Measurements from ENCODE around the gene KRT7. TPM values are rescaled to one million over a fixed set of nuclear protein-coding genes. Genes with fewer than 3 reads are reported as not detected.
"Not testable (repeated sequence)": the region's sequence is repeated elsewhere in the genome, so short reads cannot be mapped to it uniquely, and the experiment has no call there.

The KRT7 gene
- total RNA-seq, 1 experiment from 2014 or later, result 0.40 TPM

DNA sequence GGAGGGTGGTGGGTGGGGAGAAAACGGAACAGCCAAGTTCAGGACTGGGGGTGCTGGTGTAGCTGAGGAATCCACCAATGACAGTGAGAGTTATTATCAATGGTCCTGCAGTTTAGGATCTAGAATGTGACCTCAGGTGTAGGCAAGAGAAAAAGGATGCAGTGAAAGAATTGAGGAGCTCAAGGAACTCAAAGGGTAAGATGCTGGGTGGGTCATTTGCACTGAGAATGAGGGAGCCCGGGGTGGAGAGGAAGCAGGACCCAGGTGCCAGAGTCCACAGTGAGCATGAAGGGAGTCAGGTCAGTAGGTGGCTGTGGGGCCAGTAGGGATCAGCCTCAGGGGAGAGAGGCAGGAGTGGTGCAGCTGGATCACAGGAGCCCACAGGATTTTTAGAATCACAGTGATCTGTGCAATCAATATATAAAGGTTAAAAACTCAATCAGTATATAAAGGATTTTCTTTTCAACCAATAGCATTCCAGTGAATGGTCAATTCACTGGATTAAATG is 3.2 kb upstream of the KRT7 start:
- DNase-seq (ENCODE audit: low read depth), result no peak

DNA sequence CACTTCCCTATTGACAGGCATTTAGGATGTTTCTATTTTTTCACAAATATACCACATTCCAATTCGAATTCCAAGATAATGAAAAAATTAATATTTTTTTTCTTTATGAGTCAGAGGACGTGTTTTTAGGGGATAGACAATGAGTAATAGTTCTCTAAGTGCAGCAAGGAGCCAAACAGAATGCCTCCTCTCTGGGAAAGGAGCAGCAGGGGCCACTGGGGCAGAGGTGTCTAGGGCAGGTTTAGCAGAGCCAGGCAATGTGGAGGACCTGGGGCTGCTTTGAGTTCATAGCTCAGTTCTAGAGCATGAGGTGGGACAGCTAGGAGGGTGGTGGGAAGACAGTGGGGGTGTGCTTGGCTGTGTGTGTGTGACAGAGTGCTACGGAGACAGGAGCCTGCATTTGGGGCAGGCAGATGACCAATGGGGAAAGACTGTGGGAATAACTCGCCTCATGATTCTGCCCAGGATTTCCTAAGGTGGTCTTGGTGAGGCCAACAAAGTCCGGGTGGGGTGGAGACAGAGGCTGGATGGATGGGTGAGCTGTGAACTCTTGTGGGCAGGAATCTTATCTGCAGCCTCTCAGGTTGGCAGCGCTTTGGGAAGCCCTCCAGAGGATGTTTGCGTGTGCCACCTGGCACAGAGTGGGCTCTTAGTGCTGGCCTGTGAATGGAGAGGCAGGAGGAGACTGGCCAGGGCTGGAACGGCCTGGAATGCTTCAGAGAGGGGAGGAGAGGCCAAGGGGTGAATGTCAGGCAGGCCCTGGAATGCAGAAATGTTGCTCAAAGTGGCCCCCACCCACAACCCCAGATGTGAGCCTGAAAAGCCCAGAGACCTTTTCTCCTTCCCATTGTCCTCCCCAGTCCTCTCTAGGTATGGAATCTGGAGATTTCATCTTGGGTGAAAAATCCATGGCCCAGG is 2.4 kb upstream of the KRT7 start:
- DNase-seq (ENCODE audit: low read depth), result peak; percentile 73

DNA sequence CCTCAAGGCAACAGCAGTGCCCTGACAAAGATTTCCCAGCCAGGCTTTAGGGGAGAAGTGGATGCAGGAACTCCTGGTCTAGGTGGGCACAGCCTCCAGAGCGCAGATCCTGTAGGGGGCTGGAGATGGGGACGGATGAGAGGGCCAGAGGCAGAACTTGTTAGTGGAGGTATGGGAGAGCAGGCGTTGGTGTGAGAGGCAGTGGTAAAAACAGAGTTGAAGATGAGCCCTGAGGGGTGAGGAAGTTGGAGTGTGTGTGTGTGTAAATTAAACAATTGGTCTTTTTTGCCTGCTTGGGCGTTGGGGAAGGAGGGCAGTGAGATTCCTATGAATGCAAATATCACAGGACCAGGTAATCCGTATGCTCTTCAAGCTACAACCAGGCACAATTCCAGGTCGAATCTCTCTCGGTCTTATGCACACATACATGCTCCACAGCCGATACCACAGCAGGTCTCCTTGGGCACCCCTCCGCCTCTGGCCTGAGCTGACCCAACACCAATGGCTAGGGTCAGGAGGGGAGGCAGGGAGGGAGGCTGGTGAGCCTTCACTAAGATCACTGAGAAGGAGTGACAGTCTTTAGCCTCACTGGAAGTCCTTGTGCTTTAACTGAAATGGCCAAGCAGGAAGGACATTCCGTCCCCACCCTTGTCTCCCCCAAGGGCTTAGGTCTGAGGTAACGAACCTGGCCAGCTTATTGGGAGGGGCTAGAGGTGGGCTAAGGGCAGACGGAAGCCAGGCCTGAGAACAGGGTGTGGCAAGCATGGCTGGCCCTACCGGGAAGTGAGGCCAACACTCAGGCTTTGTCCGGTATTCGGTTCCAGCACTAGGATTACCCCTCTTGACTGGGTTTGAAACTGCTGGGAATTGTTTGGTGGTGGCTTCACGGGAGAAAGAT is 1.5 kb upstream of the KRT7 start:
- DNase-seq (ENCODE audit: low read depth), result no peak

DNA sequence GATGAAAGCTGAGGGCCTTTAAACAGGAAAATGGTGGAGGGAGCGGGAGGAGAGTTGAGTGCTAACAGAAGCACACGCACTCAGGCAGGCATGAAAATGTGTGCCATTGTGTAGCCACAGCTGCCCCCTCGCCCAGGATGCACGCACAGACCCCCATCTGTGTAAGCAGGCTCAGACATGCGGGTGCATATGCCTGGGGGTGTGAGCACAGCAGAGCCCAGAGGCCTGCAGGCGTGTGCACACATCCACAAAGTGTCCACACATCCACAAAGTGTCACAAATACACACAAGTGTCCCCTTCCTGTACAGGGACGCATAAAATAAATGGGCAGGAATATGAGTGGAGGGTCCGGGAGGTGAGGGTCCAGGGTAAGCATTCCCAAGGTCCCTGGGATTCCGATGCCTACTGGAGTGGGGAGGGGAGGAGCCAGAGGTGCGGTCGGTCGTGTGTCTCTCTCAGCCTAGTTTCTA is 805 bp upstream of the KRT7 start:
- no peak for DNase-seq (ENCODE audit: low read depth)

DNA sequence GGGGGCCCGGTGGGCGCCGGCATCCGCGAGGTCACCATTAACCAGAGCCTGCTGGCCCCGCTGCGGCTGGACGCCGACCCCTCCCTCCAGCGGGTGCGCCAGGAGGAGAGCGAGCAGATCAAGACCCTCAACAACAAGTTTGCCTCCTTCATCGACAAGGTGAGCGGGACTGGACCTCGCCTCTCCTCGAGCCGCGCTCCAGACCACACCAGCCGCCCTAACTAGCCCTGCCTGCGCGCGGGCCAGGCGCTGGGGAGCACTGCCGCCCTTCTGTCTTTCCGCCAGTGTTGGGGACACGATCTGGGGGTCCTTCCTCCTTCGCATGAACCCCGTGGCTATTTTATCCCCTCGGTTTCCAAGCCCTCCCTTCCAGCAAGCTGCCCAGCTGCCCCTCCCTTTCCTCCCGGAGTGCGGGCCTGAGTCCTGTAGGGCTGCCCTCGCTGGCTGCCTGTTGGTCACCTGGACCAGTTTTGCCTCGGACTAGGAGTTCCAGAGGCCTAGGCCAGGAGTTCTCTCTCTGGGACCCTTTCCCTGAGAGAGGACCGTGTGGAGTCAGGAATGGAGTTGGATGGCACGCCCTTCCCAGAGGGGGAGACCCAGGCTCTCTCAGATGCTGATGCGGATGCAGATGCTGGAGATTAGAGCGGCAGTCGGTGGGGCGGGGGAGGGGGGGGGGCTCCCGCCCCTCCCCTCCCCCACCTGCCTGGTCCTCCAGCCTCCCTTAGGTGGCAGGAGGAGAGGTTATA is 592 bp downstream of the KRT7 start:
- no peak for DNase-seq (ENCODE audit: low read depth)

- DNase-seq (ENCODE audit: low read depth), result no peak
Measured at GRCh38 chr12:52234223-52234810, 1.3 kb downstream of the KRT7 start.

DNA sequence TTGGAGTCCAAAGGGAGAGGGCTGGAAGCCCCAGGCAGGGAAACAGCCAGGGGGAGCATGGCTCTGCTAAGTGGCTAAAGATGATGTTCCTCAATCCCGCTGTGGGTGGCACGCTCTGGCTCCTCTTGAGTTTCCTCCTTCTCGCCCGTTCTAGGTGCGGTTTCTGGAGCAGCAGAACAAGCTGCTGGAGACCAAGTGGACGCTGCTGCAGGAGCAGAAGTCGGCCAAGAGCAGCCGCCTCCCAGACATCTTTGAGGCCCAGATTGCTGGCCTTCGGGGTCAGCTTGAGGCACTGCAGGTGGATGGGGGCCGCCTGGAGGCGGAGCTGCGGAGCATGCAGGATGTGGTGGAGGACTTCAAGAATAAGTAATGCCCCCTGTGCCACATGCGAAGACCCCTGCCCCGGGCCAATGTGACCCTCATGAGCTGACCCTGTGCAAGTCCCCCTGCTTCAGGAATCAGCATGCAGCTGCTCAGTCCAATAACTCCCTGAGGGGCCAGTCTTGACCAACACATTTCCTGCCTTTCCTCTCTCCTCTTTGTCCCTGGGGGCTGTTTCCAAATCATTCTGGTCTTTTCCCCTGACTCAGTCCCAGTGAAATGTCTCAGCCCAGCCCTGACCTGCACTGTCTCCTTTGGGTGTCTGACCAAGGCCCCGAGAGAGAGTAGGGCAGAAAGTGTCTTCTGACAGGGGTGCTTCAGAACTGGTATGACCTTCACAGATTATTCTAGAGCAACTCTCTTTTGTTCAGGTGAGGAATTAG is 2.1 kb downstream of the KRT7 start:
- peak; percentile 66 for DNase-seq (ENCODE audit: low read depth)

- no peak for DNase-seq (ENCODE audit: low read depth)
Measured at GRCh38 chr12:52235822-52236361, 2.8 kb downstream of the KRT7 start.

- no peak for DNase-seq (ENCODE audit: low read depth)
Measured at GRCh38 chr12:52236386-52237050, 3.5 kb downstream of the KRT7 start.

GRCh38 chr12:52238207-52238840 is 5.3 kb downstream of the KRT7 start:
- DNase-seq (ENCODE audit: low read depth), result no peak

GRCh38 chr12:52238916-52239646 is 6.0 kb downstream of the KRT7 start:
- no peak for DNase-seq (ENCODE audit: low read depth)

DNA sequence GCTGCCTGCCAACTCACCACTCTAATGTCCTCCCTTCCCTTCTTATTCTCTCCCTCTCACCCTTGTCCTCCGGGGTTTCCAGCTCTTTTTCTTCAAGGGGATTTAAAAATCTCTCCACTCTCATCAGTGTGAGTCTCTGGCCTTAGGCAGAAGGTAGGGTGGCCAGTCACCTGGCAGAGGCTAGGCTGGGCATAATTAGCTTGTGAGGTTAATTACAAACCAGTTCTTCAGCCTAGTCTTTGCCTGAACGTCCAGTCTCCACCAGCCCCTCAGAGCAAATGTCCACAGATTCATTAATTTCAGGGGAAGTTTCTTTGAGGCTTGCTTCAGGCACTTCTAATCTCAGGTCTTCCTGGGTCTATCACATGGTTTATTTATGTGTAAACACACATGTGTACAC is 6.7 kb downstream of the KRT7 start:
- no peak for DNase-seq (ENCODE audit: low read depth)

GRCh38 chr12:52240247-52240646 is 7.2 kb downstream of the KRT7 start:
- DNase-seq (ENCODE audit: low read depth), result not testable (repeated sequence)

- DNase-seq (ENCODE audit: low read depth), result peak; percentile 49
Measured at GRCh38 chr12:52241205-52241842, 8.3 kb downstream of the KRT7 start.

DNA sequence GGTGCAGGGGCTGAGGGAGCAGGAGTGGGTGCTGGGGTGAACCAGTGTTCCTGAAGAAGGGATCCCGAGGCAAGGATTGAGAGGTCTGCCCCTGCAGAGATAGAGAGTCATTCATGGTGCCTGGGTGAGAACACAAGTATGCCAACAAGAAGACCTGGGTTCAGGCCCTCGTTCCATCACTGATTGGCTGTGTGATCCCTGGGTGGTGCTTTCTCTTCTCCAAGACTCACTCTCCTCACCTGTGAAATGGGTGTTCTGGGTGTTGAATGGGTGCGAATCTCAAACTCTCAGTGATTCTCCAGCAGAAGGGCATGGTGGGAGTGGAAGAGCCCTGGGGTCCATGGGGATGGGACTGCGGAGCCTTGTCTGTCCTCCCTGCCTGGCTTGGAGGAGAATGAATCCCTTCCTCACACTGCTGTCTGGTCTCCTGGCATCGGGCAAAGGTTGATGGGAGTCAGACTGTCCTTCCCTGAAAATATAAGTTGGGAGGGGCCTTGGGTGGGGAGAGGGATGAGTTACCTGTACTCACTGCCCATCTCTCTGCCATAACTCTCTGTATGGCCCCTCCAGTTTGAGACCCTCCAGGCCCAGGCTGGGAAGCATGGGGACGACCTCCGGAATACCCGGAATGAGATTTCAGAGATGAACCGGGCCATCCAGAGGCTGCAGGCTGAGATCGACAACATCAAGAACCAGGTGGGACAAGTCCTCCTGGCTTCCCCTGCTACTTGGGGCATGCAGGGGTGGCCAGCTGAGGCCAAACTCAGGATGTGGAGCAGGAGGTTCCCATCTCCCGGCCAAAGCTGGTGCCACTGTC is 9.6 kb downstream of the KRT7 start:
- no peak for DNase-seq (ENCODE audit: low read depth)

DNA sequence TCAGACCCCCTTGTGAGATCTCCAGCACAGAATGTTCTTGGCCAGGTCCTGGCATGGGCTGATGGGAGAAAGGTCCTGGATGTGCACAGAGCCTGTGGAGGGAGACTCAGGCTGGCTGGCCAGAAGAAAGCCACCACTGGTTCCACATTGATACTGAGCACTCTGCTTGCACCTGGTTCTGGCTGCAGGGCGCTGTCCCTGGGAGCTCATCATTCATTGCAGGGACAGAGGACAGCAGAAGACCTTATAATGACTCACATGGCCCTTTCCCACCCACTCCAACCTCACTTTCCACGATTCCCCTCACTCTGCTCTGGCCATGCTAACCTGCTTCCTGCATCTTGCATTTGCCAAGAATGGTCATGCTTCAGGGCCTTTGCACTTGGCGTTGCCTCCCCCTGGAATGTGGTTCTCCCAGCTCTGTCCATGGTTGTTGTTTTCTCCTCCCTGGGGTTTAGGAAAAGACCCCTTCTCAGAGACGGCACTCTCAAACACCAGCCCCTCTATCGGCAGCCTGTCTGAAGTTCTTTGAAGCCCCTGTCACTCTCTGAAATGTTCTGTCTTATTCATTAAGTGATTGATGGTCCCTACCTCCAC is 10.3 kb downstream of the KRT7 start:
- DNase-seq (ENCODE audit: low read depth), result no peak

All from LHCN-M2 (cell line).